Measurements from ENCODE around the gene OCEL1.
"Not testable (repeated sequence)": the region's sequence is repeated elsewhere in the genome, so short reads cannot be mapped to it uniquely, and the experiment has no call there.

Gene OCEL1

DNA sequence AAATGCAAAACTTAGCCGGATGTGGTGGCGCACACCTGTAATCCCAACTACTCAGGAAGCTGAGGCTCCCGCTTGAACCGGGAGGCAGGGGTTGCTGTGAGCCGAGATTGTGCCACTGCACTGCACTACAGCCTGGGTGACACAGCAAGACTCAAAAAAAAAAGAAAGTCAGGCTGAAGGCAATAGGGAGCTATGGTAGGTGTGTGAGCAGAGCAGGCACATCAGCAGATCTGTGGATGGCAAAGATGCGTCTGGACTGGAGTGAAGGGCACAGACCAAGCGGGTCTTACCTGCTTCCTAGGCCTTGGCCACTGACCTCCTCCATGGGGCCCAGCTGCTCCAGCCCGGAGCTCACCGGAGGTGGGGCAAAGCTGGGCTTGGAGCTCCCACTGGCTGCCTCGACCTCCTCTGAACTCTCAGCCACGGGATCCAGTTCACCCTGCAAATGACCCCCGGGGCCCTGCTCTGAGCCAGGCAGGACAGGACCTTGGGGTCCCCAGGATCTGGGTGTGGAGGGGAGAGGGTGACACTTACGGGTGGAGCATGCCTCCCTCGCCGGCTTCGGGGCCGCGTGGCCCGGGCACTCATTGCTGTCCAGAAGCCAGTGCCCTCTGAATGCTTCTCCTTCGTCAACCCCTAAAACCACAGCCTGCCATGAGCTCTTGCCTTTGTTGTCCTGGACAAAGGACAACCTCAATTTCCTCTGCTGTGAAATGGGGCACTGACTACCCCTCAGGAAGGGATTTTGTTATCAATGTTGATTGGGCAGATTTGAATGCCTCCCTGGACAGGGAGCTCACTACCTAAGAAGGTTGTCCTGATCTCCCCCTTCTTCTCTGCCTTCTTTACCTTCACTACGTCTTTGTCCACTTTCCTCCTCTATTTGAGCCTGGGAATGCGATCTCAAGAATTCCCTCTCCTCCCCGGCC, 38.0 kb downstream of the OCEL1 start:
- no peak for DNase-seq (ENCODE audit: low read depth)

DNA sequence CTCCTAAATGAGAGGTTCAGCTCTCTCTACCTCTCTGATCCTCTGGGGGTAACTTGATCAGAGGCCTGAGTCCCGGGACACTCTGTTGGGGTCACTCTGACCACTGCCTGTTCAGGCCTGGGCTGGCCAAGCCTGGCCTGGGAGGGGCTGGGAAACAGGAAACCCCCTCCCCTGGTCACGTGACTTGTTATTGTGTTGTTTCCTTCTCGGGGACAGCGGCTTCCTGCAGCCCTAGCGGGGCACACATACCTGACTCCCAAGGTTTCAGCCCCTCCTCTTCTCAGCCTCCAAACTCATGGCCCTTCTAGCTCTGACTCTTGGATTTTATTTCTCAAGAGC, 38.6 kb downstream of the OCEL1 start, which contains the start of gene USHBP1:
Gene USHBP1 (minus strand): TSS at position 105 of the 339 bp plus-strand sequence. CDS start 446 bp downstream, outside the sequence.
- no peak for DNase-seq (ENCODE audit: low read depth)

DNA sequence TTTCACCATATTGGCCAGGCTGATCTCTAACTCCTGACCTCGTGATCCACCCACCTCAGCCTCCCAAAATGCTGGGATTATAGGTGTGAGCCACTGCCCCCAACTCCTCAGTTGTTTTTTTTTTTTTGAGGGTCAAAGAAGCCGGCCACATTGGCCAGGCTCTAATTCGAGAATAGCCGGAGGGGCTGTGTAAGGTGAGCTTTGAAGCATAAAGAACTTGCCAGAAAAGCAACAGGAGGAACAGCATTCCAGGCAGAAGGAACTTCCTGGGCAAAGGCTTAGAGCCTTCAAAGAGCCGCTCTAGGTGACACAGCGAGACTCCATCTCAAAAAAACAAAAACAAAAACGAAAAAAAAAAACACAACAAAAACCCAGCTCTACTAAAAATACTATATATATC, 40.0 kb downstream of the OCEL1 start:
- no peak for DNase-seq (ENCODE audit: low read depth)

DNA sequence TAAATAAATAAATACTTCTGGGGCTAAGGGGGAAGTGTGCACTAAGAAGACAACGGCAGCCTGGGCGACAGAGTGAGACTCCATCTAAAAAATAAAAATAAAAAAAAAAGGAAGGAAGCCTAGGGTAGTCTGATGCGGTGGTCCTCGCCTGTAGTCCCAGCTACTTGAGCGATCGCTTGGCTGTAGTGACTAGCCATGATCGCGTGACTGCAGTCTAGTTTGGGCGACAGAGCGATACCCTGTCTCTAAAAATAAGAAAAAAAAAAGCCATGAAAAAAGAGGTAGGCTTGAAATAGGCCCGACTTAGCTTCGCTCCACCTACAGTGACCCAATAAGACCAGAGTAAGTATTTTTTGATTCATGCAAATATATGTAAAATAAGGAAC, 40.6 kb downstream of the OCEL1 start:
- DNase-seq (ENCODE audit: low read depth) = no peak

DNA sequence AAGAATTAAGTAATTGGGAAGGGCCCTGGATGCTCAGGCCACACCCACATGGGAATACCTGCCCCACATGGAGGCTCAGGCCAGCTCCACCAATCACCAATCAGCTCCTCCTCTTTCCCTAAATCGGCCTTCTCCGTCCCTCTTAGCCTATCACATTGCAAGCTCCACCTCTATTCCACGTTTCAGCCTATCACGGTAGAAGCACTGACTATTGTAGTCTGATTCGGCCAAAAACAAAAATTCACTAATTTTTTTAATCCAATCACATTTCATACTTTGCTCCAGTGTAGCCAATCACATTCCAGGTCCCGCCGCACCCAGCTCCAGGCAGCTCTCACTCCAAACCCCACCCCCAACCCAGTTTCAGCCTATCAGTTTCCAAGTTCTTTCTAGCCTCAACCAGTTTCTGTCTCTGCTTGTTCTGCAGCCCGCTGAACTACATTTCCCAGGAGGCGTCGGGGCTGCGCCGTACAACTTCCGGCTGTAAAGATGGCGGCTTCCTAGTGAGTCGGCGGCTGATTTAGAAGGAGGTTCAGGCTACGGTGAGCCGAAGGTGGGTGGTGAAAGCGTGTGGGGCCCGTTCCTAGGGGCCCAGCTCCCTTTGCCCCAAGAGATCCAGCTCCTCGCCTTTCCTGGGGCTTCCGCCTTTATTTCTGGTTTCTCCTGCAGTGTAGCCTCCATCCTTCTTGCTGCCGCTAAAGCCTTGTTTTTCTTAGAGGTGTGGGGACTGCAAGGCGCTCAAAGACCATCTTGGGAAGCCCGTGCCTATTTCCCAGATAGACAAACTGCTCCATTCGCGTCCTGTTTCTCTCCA, 41.2 kb downstream of the OCEL1 start, which contains the start of gene BABAM1:
Gene BABAM1 (plus strand): TSS at position 469 of the 814 bp plus-strand sequence. CDS start 1,364 bp downstream, outside the sequence.
- DNase-seq (ENCODE audit: low read depth) = peak; percentile 99

DNA sequence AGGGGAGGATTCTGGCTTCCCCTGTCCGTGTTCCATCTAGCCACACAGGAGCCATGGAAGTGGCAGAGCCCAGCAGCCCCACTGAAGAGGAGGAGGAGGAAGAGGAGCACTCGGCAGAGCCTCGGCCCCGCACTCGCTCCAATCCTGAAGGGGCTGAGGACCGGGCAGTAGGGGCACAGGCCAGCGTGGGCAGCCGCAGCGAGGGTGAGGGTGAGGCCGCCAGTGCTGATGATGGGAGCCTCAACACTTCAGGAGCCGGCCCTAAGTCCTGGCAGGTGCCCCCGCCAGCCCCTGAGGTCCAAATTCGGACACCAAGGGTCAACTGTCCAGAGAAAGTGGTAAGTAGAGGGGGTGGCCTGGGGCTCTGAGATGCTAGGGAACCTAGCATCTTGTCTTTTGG, 42.7 kb downstream of the OCEL1 start:
- DNase-seq (ENCODE audit: low read depth) = no peak

DNA sequence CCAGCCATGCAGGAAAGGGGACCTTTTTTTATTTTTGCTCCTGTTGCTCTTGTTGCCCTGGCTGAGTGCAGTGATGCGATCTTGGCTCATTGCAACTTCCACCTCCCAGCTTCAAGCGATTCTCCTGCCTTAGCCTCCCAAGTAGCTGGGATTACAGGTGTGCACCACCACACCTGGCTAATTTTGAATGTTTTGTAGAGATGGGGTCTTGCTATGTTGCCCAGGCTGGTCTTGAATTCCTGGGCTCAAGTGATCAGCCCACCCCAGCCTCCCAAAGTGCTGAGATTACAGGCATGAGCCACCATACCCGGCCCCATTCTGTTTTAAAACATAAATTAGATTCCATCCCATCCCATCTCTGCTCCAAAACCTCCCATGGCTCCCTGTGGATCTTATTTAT, 48.9 kb downstream of the OCEL1 start:
- not testable (repeated sequence) for DNase-seq (ENCODE audit: low read depth)

DNA sequence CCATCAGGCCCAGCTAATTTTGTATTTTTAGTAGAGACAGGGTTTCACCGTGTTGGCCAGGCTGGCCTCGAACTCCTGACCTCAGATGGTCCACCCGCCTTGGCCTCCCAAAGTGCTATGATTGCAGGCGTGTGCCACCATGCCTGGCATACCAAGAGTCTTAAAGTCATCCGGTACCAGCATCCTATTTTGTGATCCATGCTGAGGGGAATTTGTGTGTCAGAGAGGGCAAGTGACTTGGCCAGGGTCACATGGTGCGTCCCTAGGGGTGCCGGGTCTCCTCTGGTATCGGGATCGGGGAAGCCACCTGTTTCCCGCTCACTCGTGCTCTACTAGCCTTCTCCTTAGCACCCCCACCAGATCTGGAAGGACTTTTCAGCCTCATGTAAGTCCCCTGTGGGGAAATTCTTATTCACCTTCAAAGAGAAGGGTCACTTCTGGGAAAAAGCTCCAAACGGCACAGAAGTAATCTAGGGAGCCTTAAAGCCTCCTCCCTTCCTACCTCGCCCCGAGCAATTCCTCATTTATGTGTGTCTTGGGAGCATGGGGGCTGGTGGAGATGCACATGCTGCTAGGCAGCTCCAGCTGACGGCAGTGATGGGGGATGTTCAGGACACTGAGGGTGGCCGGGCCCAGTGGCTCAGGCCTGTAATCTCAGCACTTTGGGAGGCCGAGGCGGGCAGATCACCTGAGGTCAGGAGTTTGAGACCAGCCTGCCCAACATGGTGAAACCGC, 49.6 kb downstream of the OCEL1 start:
- DNase-seq (ENCODE audit: low read depth) = no peak

All from EH (cell line).